Fibroblast of the aortic adventitia (primary cell): ENCODE results near the gene ANO6. TPM values are rescaled to one million over a fixed set of nuclear protein-coding genes. Genes with fewer than 3 reads are reported as not detected.
A peak's percentile ranks its signal among the peaks of the same experiment; 100 is the strongest.

Experiments
- DNase-seq: peaks from one replicate; pipeline ENCODE4 v3.0.0-alpha.2; 2010; ENCODE audit warnings: low read depth
- H3K4me3 ChIP-seq: 2 replicates; pipeline ENCODE4 v1.5.1; 2011; ENCODE audit warnings: low read depth, mild to moderate bottlenecking, control low read depth, low read length, moderate library complexity
- CTCF ChIP-seq: IDR thresholded peaks from 2 replicates; pipeline ENCODE4 v1.5.1; 2011; ENCODE audit warnings: mild to moderate bottlenecking, low read length, control low read depth, inconsistent platforms; ENCODE audit not compliant: insufficient read depth
- total RNA-seq: library from RNA; depleted of rRNA; stranded (reverse); fragments of >200 nt; gene quantifications from 2 replicates; pipeline ENCODE4 v1.2.3, GENCODE V29; 2012; ENCODE audit warnings: low replicate concordance

The ANO6 gene
- total RNA-seq, 1 donor, result 81.2 TPM

- H3K4me3 ChIP-seq, result no peak overlapping the region
- TF ChIP-seq CTCF, result peak; percentile 65
- DNase-seq, result peak; percentile 55
Measured at GRCh38 chr12:45183246-45183645, 32.6 kb upstream of the ANO6 start.

GRCh38 chr12:45184147-45184963 is 31.5 kb upstream of the ANO6 start:
- no peak for DNase-seq
- TF ChIP-seq CTCF, result no peak
- H3K4me3 ChIP-seq, result no peak overlapping the region

GRCh38 chr12:45186762-45187161 is 29.1 kb upstream of the ANO6 start:
- DNase-seq, result no peak
- no peak overlapping the region for H3K4me3 ChIP-seq
- no peak for TF ChIP-seq CTCF

- H3K4me3 ChIP-seq, result no peak overlapping the region
- no peak for DNase-seq
Measured at GRCh38 chr12:45189766-45190403, 26.0 kb upstream of the ANO6 start.

GRCh38 chr12:45191239-45191638 is 24.7 kb upstream of the ANO6 start:
- DNase-seq, result peak; percentile 33
- no peak for TF ChIP-seq CTCF

More at GRCh38 chr12:45189766-45190403, 26.0 kb upstream of the ANO6 start:
- no peak for TF ChIP-seq CTCF

GRCh38 chr12:45192707-45193106 is 23.2 kb upstream of the ANO6 start:
- H3K4me3 ChIP-seq, result no peak overlapping the region
- DNase-seq, result no peak
- TF ChIP-seq CTCF, result no peak

More at GRCh38 chr12:45191239-45191638, 24.7 kb upstream of the ANO6 start:
- H3K4me3 ChIP-seq, result no peak overlapping the region
